Muscle layer of colon (tissue), 2 donors: ENCODE data around the gene DPF3.

Experiments used
- H3K27ac ChIP-seq: one replicate; pipeline ENCODE4 v1.7.0; 2013; ENCODE audit warnings: low read depth, mild to moderate bottlenecking, low read length, moderate library complexity
- H3K27me3 ChIP-seq, 2 donors: one replicate each; pipeline ENCODE4 v1.7.0; 2013; ENCODE audit warnings: low read length in 2 of 2, mild to moderate bottlenecking in 2 of 2; ENCODE audit not compliant: insufficient read depth in 2 of 2, control insufficient read depth in 1 of 2
- H3K36me3 ChIP-seq: one replicate; pipeline ENCODE4 v1.7.0; 2013; ENCODE audit warnings: mild to moderate bottlenecking, low read length; ENCODE audit not compliant: insufficient read depth
- H3K4me1 ChIP-seq: one replicate; pipeline ENCODE4 v1.7.0; 2013; ENCODE audit warnings: mild to moderate bottlenecking, low read length; ENCODE audit not compliant: insufficient read depth
- H3K4me3 ChIP-seq, 2 donors: one replicate each; pipeline ENCODE4 v1.7.0; 2013; ENCODE audit warnings: low read length in 2 of 2, low read depth in 1 of 2, mild to moderate bottlenecking in 1 of 2, moderate library complexity in 1 of 2
- H3K9ac ChIP-seq: one replicate; pipeline ENCODE4 v1.7.0; 2013; ENCODE audit warnings: low read length
- H3K9me3 ChIP-seq: one replicate; pipeline ENCODE4 v1.7.0; 2013; ENCODE audit warnings: mild to moderate bottlenecking, low read length
- donor health status: abdominal sarcoma.
- donor health status: Adenocarcinoma of cecum.

The DPF3 gene

DNA sequence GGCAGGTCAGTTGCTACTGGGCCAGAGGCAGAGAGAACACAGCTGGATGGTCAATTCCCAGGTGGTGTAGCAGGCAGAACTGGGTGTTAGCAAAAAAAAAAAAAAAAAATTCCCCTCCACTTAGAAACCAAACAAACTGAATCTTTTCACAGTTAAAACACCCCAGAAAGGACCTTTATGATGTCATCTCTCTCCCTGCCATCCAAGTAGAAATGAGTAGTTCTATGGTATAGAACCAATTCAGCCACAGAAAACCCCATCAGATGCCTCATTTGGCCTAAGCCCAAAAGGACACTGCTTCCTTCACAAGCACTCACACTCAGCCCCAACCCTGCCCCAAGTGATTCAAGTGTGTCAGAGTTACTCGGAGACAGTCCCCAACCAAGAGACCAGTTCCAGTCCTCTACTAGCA is 230.8 kb downstream of the DPF3 start:
- Histone ChIP-seq H3K9ac (no peak overlapping the region), H3K4me3 (no peak overlapping the region), H3K27ac (no peak overlapping the region), H3K36me3 (no peaks in the 10 kb centered on the region), H3K9me3 (no peaks in the 10 kb centered on the region), H3K27me3 (no peaks in the 10 kb centered on the region), H3K4me1 (no peaks in the 10 kb centered on the region)

- H3K4me1 ChIP-seq, result no peaks in the 10 kb centered on the region
- H3K9ac ChIP-seq, result no peak overlapping the region
- H3K9me3 ChIP-seq, result no peaks in the 10 kb centered on the region
- no peaks in the 10 kb centered on the region for H3K27me3 ChIP-seq
- no peaks in the 10 kb centered on the region for H3K36me3 ChIP-seq
- no peak overlapping the region for H3K4me3 ChIP-seq
- no peak overlapping the region for H3K27ac ChIP-seq
Measured at GRCh38 chr14:72662214-72662613, 231.7 kb downstream of the DPF3 start.

- H3K4me1 ChIP-seq, result no peaks in the 10 kb centered on the region
- no peaks in the 10 kb centered on the region for H3K9me3 ChIP-seq
- H3K27ac ChIP-seq, result no peak overlapping the region
- no peak overlapping the region for H3K9ac ChIP-seq
- H3K36me3 ChIP-seq, result no peaks in the 10 kb centered on the region
- H3K27me3 ChIP-seq, result no peaks in the 10 kb centered on the region
- no peak overlapping the region for H3K4me3 ChIP-seq
Measured at GRCh38 chr14:72657214-72657921, 236.5 kb downstream of the DPF3 start.

GRCh38 chr14:72653026-72653425 is 240.9 kb downstream of the DPF3 start:
- H3K4me1 ChIP-seq, result no peaks in the 10 kb centered on the region

DNA sequence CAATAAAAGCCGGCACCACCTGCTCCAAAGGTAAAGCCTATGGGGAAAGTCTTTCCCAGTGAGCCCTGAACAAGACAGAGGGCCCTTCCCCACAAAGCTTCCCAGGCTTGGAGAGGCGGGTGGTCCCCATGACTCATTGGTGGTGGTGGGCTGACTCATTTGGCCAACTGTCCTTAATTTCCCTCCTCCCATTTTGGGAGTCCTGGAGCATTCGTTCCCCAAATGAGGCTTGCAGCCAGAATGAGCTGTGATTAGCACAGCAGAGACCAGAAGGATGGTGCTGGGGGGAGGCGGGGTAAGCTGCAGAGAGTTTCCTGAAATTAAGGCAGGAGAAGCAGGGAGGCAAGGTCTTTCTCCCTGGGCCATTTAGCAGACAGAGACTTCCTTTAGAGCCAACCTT is 241.7 kb downstream of the DPF3 start:
- H3K9me3 ChIP-seq, result no peaks in the 10 kb centered on the region
- H3K36me3 ChIP-seq, result no peaks in the 10 kb centered on the region
- H3K4me3 ChIP-seq, result no peak overlapping the region
- no peaks in the 10 kb centered on the region for H3K4me1 ChIP-seq
- H3K9ac ChIP-seq, result no peak overlapping the region
- H3K27me3 ChIP-seq, result no peaks in the 10 kb centered on the region
- no peak overlapping the region for H3K27ac ChIP-seq

More at GRCh38 chr14:72653026-72653425, 240.9 kb downstream of the DPF3 start:
- Histone ChIP-seq H3K4me3 (no peak overlapping the region), H3K27ac (no peak overlapping the region), H3K27me3 (no peaks in the 10 kb centered on the region), H3K9me3 (no peaks in the 10 kb centered on the region), H3K9ac (no peak overlapping the region), H3K36me3 (no peaks in the 10 kb centered on the region)

- Histone ChIP-seq H3K36me3 (no peaks in the 10 kb centered on the region), H3K27me3 (no peaks in the 10 kb centered on the region), H3K27ac (no peak overlapping the region)
Measured at GRCh38 chr14:72651714-72652113, 242.2 kb downstream of the DPF3 start.

DNA sequence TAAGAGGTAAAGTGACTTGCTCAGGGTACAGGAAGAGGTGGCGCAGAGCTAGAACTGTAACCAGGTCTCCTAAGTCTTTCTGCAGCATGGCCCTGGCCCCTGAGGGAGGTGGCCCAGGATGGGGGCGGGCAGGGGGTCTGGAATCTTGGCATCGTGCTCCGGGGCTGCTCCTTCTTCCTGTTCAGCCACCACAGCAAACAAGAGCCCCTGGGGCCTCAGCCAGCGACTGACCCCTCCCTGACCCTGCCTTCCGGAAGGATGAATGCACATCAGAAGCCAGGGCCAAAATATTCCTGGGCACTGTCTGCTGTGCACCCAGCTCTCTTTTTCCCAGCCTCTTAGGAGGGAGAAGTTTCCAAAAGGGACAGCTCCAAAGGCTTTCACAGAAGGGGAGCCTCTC is 242.8 kb downstream of the DPF3 start:
- H3K4me1 ChIP-seq, result no peaks in the 10 kb centered on the region
- no peaks in the 10 kb centered on the region for H3K36me3 ChIP-seq
- H3K9ac ChIP-seq, result no peak overlapping the region

More at GRCh38 chr14:72651714-72652113, 242.2 kb downstream of the DPF3 start:
- no peaks in the 10 kb centered on the region for H3K4me1 ChIP-seq
- H3K9ac ChIP-seq, result no peak overlapping the region
- H3K9me3 ChIP-seq, result no peaks in the 10 kb centered on the region
- H3K4me3 ChIP-seq, result no peak overlapping the region

GRCh38 chr14:72649603-72650227 is 244.2 kb downstream of the DPF3 start:
- H3K4me1 ChIP-seq, result no peaks in the 10 kb centered on the region
- H3K27ac ChIP-seq, result no peak overlapping the region
- no peaks in the 10 kb centered on the region for H3K9me3 ChIP-seq
- no peak overlapping the region for H3K9ac ChIP-seq
- no peaks in the 10 kb centered on the region for H3K27me3 ChIP-seq
- H3K36me3 ChIP-seq, result no peaks in the 10 kb centered on the region
- H3K4me3 ChIP-seq, result no peak overlapping the region

More for the DNA sequence above, 242.8 kb downstream of the DPF3 start:
- Histone ChIP-seq H3K9me3 (no peaks in the 10 kb centered on the region), H3K4me3 (no peak overlapping the region), H3K27me3 (no peaks in the 10 kb centered on the region), H3K27ac (no peak overlapping the region)

DNA sequence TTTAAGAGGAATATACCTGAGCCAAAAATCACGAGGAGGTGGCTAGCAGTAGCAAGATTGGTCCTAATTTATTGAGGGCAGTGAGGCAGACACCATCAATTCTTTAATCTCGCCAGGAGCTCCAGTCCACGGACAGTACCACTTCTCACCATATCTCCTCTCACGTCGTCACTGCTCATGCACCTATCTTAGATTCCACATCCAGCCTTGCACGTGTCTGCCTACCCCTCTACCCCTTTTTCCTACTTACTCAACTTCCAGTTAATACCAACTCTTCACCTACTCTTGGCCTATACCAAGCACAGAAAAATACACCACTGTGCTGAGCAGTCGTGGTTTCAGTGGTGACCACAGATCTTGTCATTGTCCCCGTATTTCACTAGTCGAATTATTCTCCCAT is 246.1 kb downstream of the DPF3 start:
- H3K4me3 ChIP-seq, result no peak overlapping the region
- no peaks in the 10 kb centered on the region for H3K27me3 ChIP-seq
- H3K4me1 ChIP-seq, result no peaks in the 10 kb centered on the region
- H3K9ac ChIP-seq, result no peak overlapping the region
- H3K27ac ChIP-seq, result no peak overlapping the region
- no peaks in the 10 kb centered on the region for H3K9me3 ChIP-seq
- no peaks in the 10 kb centered on the region for H3K36me3 ChIP-seq

DNA sequence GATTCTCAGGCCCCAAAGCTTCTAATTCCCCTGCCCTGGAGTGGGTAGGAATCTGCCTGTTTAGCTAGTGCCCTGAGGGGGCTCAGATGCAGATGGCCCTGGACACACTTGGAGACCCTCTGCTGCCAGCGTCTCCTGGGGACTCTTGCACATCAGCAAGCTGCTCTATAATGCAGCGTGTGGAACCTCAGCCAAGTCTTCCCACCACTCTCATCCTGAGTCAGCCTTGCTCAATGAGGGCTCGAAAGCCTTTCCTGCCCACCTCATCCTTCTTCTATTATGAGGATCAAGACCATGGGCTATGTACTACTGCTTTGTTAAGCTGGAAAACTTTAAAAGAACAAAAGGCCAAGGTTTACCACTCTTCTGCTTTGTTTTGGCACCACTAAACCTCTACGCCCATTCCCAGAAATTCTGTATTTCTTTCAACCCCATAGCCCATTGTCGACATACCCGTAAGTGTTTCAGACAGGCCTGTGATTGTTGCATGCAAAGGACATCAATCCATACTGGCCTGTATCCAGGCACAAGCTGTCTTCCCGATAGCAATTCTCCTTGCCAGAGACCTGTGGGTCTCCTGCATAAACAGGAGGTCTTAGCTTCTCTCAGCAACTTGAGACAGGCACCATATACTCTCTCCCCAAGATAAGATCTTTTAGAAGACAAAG is 246.9 kb downstream of the DPF3 start:
- Histone ChIP-seq H3K36me3 (no peaks in the 10 kb centered on the region), H3K4me3 (no peak overlapping the region), H3K27me3 (no peaks in the 10 kb centered on the region), H3K9ac (no peak overlapping the region), H3K4me1 (no peaks in the 10 kb centered on the region), H3K27ac (no peak overlapping the region), H3K9me3 (no peaks in the 10 kb centered on the region)

DNA sequence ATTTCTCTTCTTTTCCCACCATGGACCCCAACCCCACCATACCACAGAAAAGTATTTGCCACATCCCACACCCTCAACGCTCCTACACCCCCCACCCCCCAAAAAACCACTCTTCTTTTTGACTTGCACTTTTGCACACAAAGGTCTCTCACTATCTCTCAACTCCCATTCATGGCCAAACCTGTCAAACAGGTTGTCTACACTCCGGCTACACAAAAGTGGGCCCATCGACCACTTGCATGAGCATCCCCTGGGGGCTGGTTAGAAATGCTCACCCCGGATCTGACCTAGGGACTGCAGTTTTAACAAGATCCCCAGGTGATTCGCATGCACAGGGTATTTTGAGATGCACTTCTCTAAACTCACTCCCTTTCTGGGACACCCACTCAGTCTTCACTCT is 248.2 kb downstream of the DPF3 start:
- no peak overlapping the region for H3K4me3 ChIP-seq
- H3K9ac ChIP-seq, result no peak overlapping the region
- no peaks in the 10 kb centered on the region for H3K9me3 ChIP-seq
- no peaks in the 10 kb centered on the region for H3K4me1 ChIP-seq
- no peaks in the 10 kb centered on the region for H3K36me3 ChIP-seq
- H3K27me3 ChIP-seq, result no peaks in the 10 kb centered on the region
- no peak overlapping the region for H3K27ac ChIP-seq
